ENCODE measurements around the gene PCDHB12. TPM values are rescaled to one million over a fixed set of nuclear protein-coding genes. Genes with fewer than 3 reads are reported as not detected.
"Not testable (repeated sequence)": the region's sequence is repeated elsewhere in the genome, so short reads cannot be mapped to it uniquely, and the experiment has no call there.

PCDHB12 gene
- total RNA-seq, 4 donors from 2014 or later = 0.22 to 2.6 (median 1.6) TPM

- TF ChIP-seq CTCF (IDR thresholded peaks at IDR 0.05) (peak in 2 of 6 experiments; percentile 14 to 17), POLR2A (IDR thresholded peaks at IDR 0.05) (no peak)
- 14 to 16% methylated on average over 15 of the region's 15 CpGs for WGBS, 2 donors
- Histone ChIP-seq H3K27me3 (peaks cover 0 to 14% (median 0%) of the 10 kb centered on the region in 4 donors), H3K4me1 (no peaks in the 10 kb centered on the region), H3K36me3 (no peaks in the 10 kb centered on the region), H3K27ac (no peak overlapping the region), H3K9me3 (peaks cover 6 to 74% (median 49%) of the 10 kb centered on the region in 3 donors), H3K4me3 (peak overlapping the region in 3 of 4 donors; percentile 8 to 49 (median 28))
- intact Hi-C loops (cut with DNase I) = no loop called here
- DNase-seq = no peak
These were observed 25.7 kb downstream of the PCDHB12 start for GRCh38 chr5:141234109-141234667.

DNA sequence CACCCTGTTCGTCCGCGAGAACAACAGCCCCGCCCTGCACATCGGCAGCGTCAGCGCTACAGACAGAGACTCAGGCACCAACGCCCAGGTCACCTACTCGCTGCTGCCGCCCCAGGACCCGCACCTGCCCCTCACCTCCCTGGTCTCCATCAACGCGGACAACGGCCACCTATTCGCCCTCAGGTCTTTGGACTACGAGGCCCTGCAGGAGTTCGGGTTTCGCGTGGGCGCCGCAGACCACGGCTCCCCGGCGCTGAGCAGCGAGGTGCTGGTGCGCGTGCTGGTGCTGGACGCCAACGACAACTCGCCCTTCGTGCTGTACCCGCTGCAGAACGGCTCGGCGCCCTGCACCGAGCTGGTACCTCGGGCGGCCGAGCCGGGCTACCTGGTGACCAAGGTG is 27.4 kb downstream of the PCDHB12 start:
- Histone ChIP-seq H3K9me3 (peaks cover 12 to 82% (median 55%) of the 10 kb centered on the region in 3 donors), H3K27me3 (peaks cover 0 to 14% (median 0%) of the 10 kb centered on the region in 4 donors)
- DNase-seq; H3K27ac ChIP-seq; H3K4me1 ChIP-seq; intact Hi-C loops (cut with DNase I); H3K4me3 ChIP-seq; H3K36me3 ChIP-seq: not testable (repeated sequence)
- 50% methylated on average over 1 of the region's 40 CpGs; no CpG with 5 or more reads in 1 of the 2 donors for WGBS, 2 donors

DNA sequence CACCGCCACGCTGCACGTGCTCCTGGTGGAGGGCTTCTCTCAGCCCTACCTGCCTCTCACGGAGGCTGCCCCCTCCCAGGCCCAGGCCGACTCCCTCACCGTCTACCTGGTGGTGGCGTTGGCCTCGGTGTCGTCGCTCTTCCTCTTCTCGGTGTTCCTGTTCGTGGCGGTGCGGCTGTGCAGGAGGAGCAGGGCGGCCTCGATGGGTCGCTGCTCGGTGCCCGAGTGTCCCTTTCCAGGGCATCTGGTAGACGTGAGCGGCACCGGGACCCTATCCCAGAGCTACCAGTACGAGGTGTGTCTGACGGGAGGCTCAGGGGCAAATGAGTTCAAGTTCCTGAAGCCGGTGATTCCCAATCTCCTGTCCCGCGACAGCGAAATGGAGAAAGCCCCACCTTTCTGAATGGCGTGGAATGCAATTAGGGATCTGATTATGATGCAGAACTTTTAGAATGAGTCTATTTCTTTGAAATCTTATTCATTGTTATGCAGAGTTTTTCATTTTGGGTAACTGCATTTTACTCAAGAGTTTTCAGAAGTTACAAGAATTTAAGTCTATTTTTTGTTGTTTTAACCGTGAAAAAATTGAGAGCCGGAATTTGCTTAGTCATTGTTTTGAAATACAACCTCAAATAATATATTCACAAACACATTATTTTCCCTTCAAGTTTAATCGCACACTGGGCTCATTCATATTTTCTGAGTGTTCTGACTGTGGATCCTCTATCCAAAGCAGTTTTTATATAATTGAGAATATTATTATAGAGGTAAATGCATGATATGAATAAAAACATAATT is 28.2 kb downstream of the PCDHB12 start:
- WGBS, 2 donors = 26 to 44% methylated on average over 8 to 19 of the region's 32 CpGs
- intact Hi-C loops (cut with DNase I) = no loop called here

DNA sequence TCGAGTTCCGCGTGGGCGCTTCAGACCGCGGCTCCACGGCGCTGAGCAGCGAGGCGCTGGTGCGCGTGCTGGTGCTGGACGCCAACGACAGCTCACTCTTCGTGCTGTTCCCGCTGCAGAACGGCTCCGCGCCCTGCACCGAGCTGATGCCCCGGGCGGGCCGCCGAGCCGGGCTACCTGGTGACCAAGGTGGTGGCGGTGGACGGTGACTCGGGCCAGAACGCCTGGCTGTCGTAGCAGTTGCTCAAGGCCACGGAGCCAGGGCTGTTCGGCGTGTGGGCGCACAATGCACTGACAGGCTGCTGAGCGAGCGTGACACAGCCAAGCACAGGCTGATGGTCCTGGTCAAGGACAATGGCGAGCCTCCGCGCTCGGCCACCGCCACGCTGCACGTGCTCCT is 33.0 kb downstream of the PCDHB12 start:
- DNase-seq = no peak
- Histone ChIP-seq H3K9me3 (peaks cover 6 to 99% (median 74%) of the 10 kb centered on the region in 3 donors), H3K36me3 (no peaks in the 10 kb centered on the region), H3K27ac (no peak overlapping the region), H3K4me1 (no peaks in the 10 kb centered on the region), H3K27me3 (peaks cover 0 to 5% (median 0%) of the 10 kb centered on the region in 4 donors), H3K4me3 (no peak overlapping the region)
- intact Hi-C loops (cut with DNase I) = no loop called here
- no peak for TF ChIP-seq CTCF (IDR thresholded peaks at IDR 0.05)
- no peak for TF ChIP-seq POLR2A (IDR thresholded peaks at IDR 0.05)
- WGBS, 2 donors = no CpG with 5 or more reads among the region's 43 CpGs

More for the DNA sequence above, 28.2 kb downstream of the PCDHB12 start:
- H3K27ac ChIP-seq = no peak overlapping the region
- peaks cover 12 to 87% (median 63%) of the 10 kb centered on the region in 3 donors for H3K9me3 ChIP-seq
- TF ChIP-seq CTCF (IDR thresholded peaks at IDR 0.05) = no peak
- no peak for TF ChIP-seq POLR2A (IDR thresholded peaks at IDR 0.05)
- DNase-seq = no peak
- H3K4me1 ChIP-seq = no peaks in the 10 kb centered on the region
- peak overlapping the region in 1 of 4 donors; percentile 18 for H3K4me3 ChIP-seq
- H3K27me3 ChIP-seq = peaks cover 0 to 14% (median 0%) of the 10 kb centered on the region in 4 donors
- no peaks in the 10 kb centered on the region for H3K36me3 ChIP-seq

DNA sequence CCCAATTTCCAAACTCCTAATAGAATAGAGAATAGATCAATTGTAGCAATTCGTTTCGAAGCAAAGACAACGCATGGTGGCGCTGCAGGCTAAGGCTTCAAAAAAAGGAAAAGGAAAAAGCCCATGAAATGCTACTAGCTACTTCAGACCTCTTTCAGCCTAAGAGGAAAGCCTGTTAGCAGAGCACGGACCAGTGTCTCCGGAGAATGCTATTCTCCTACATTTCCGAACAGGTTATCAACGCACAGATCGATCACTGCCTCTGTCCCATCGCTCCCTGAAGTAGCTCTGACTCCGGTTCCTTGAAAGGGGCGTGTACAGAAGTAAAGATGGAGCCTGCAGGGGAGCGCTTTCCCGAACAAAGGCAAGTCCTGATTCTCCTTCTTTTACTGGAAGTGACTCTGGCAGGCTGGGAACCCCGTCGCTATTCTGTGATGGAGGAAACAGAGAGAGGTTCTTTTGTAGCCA is 36.8 kb downstream of the PCDHB12 start, which contains the start of gene PCDHB15:
Gene PCDHB15, plus strand, starts transcription at position 146 of the 468 bp plus-strand sequence. Its CDS starts 184 bp downstream, at position 330.
- Histone ChIP-seq H3K27me3 (no peaks in the 10 kb centered on the region), H3K4me3 (peak within 1 kb of the TSS in 2 of 4 donors; percentile 25 to 43), H3K36me3 (no peaks in the 10 kb centered on the region), H3K9me3 (peaks cover 4 to 99% (median 86%) of the 10 kb centered on the region in 3 donors), H3K27ac (no peak within 1 kb of the TSS), H3K4me1 (no peaks in the 10 kb centered on the region)
- 9 to 12% methylated on average over 13 to 16 of the region's 16 CpGs for WGBS, 2 donors
- intact Hi-C loops (cut with DNase I) = no loop called here
- no peak for DNase-seq
- TF ChIP-seq CTCF (IDR thresholded peaks at IDR 0.05) (peak in 1 of 6 experiments; percentile 26), POLR2A (IDR thresholded peaks at IDR 0.05) (no peak)

DNA sequence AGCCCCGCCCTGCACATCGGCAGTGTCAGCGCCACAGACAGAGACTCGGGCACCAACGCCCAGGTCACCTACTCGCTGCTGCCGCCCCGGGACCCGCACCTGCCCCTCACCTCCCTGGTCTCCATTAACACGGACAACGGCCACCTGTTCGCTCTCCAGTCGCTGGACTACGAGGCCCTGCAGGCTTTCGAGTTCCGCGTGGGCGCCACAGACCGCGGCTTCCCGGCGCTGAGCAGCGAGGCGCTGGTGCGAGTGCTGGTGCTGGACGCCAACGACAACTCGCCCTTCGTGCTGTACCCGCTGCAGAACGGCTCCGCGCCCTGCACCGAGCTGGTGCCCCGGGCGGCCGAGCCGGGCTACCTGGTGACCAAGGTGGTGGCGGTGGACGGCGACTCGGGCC is 38.5 kb downstream of the PCDHB12 start:
- H3K27me3 ChIP-seq; DNase-seq; H3K27ac ChIP-seq; H3K4me1 ChIP-seq; H3K36me3 ChIP-seq; H3K4me3 ChIP-seq; intact Hi-C loops (cut with DNase I): not testable (repeated sequence)
- 40 to 95% methylated on average over 9 to 12 of the region's 42 CpGs for WGBS, 2 donors
- H3K9me3 ChIP-seq = peaks cover 0 to 99% (median 83%) of the 10 kb centered on the region in 3 donors

DNA sequence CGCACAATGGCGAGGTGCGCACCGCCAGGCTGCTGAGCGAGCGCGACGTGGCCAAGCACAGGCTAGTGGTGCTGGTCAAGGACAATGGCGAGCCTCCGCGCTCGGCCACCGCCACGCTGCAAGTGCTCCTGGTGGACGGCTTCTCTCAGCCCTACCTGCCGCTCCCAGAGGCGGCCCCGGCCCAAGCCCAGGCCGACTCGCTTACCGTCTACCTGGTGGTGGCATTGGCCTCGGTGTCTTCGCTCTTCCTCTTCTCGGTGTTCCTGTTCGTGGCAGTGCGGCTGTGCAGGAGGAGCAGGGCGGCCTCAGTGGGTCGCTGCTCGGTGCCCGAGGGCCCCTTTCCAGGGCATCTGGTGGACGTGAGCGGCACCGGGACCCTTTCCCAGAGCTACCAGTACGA is 38.9 kb downstream of the PCDHB12 start:
- WGBS, 2 donors = 62 to 66% methylated on average over 4 to 8 of the region's 34 CpGs
- H3K4me3 ChIP-seq; H3K4me1 ChIP-seq; H3K27me3 ChIP-seq; DNase-seq; H3K27ac ChIP-seq; intact Hi-C loops (cut with DNase I); H3K36me3 ChIP-seq: not testable (repeated sequence)
- H3K9me3 ChIP-seq = peaks cover 0 to 99% (median 87%) of the 10 kb centered on the region in 3 donors

Measured in esophagus squamous epithelium (tissue), 5 donors.